Measurements from ENCODE around the gene CAMP. TPM values are rescaled to one million over a fixed set of nuclear protein-coding genes. Genes with fewer than 3 reads are reported as not detected.
"Not testable (repeated sequence)": the region's sequence is repeated elsewhere in the genome, so short reads cannot be mapped to it uniquely, and the experiment has no call there.

Gene CAMP
- total and polyA plus RNA-seq, 2 experiments from 2014 or later = not detected

GRCh38 chr3:48270306-48270705, 47.0 kb downstream of the CAMP start:
- Histone ChIP-seq H3K4me3 (no peak overlapping the region), H4K20me1 (ENCODE audit: insufficient read depth, poor library complexity, severe bottlenecking) (no peaks in the 10 kb centered on the region), H3K36me3 (replicated peaks; ENCODE audit: insufficient read depth, low read depth) (no peaks in the 10 kb centered on the region), H3K27ac (no peak overlapping the region), H3K79me2 (no peaks in the 10 kb centered on the region), H3K9me2 (replicated peaks; ENCODE audit: insufficient read depth) (no peaks in the 10 kb centered on the region), H3K9me3 (ENCODE audit: low read depth) (no peaks in the 10 kb centered on the region), H3K27me3 (no peaks in the 10 kb centered on the region), H3K4me1 (ENCODE audit: insufficient read depth) (peaks cover 7% of the 10 kb centered on the region), H3K4me2 (no peak overlapping the region), H2AFZ (no peak overlapping the region)
- no peak for DNase-seq (ENCODE audit: low spot score)
- TF ChIP-seq CTCF (IDR thresholded peaks at IDR 0.05; ENCODE audit: poor library complexity) (no peak), EZH2 (IDR thresholded peaks at IDR 0.05; ENCODE audit: borderline replicate concordance) (no peak), EZH2phosphoT487 (IDR thresholded peaks at IDR 0.05; ENCODE audit: low read depth, severe bottlenecking, unreplicated experiment) (no peak)
- WGBS (ENCODE audit: low lambda C conversion rate, missing lambda C conversion rate) = 95% methylated on average over 2 of the region's 2 CpGs

GRCh38 chr3:48271223-48271622, 47.9 kb downstream of the CAMP start:
- H4K20me1 ChIP-seq (ENCODE audit: insufficient read depth, poor library complexity, severe bottlenecking) = not testable (repeated sequence)

GRCh38 chr3:48271763-48272498, 48.6 kb downstream of the CAMP start:
- Histone ChIP-seq H3K27ac (no peak overlapping the region), H3K36me3 (replicated peaks; ENCODE audit: insufficient read depth, low read depth) (no peaks in the 10 kb centered on the region), H3K4me3 (no peak overlapping the region), H3K4me2 (no peak overlapping the region), H3K9me2 (replicated peaks; ENCODE audit: insufficient read depth) (no peaks in the 10 kb centered on the region), H2AFZ (no peak overlapping the region), H4K20me1 (ENCODE audit: insufficient read depth, poor library complexity, severe bottlenecking) (no peaks in the 10 kb centered on the region), H3K9me3 (ENCODE audit: low read depth) (no peaks in the 10 kb centered on the region), H3K79me2 (no peaks in the 10 kb centered on the region), H3K27me3 (no peaks in the 10 kb centered on the region), H3K4me1 (ENCODE audit: insufficient read depth) (peaks cover 7% of the 10 kb centered on the region)
- WGBS (ENCODE audit: low lambda C conversion rate, missing lambda C conversion rate) = 96% methylated on average over 24 of the region's 38 CpGs
- DNase-seq (ENCODE audit: low spot score) = no peak
- TF ChIP-seq EZH2 (IDR thresholded peaks at IDR 0.05; ENCODE audit: borderline replicate concordance) = no peak
- no peak for TF ChIP-seq EZH2phosphoT487 (IDR thresholded peaks at IDR 0.05; ENCODE audit: low read depth, severe bottlenecking, unreplicated experiment)
- TF ChIP-seq CTCF (IDR thresholded peaks at IDR 0.05; ENCODE audit: poor library complexity) = no peak

More at GRCh38 chr3:48271223-48271622, 47.9 kb downstream of the CAMP start:
- H3K36me3 ChIP-seq (replicated peaks; ENCODE audit: insufficient read depth, low read depth); H2AFZ ChIP-seq; H3K9me2 ChIP-seq (replicated peaks; ENCODE audit: insufficient read depth); H3K79me2 ChIP-seq; H3K4me3 ChIP-seq; DNase-seq (ENCODE audit: low spot score); H3K27me3 ChIP-seq; H3K27ac ChIP-seq; H3K4me2 ChIP-seq; H3K4me1 ChIP-seq (ENCODE audit: insufficient read depth); H3K9me3 ChIP-seq (ENCODE audit: low read depth): not testable (repeated sequence)
- 98% methylated on average over 10 of the region's 10 CpGs for WGBS (ENCODE audit: low lambda C conversion rate, missing lambda C conversion rate)

- H3K79me2 ChIP-seq = no peaks in the 10 kb centered on the region
- no peaks in the 10 kb centered on the region for H3K36me3 ChIP-seq (replicated peaks; ENCODE audit: insufficient read depth, low read depth)
- H3K9me2 ChIP-seq (replicated peaks; ENCODE audit: insufficient read depth) = no peaks in the 10 kb centered on the region
- no peaks in the 10 kb centered on the region for H3K9me3 ChIP-seq (ENCODE audit: low read depth)
- no peaks in the 10 kb centered on the region for H4K20me1 ChIP-seq (ENCODE audit: insufficient read depth, poor library complexity, severe bottlenecking)
- peak; percentile 81 for DNase-seq (ENCODE audit: low spot score)
- H3K4me2 ChIP-seq = no peak overlapping the region
- no peak overlapping the region for H2AFZ ChIP-seq
- TF ChIP-seq EZH2 (IDR thresholded peaks at IDR 0.05; ENCODE audit: borderline replicate concordance) = no peak
- TF ChIP-seq CTCF (IDR thresholded peaks at IDR 0.05; ENCODE audit: poor library complexity) = peak; percentile 82
- H3K4me3 ChIP-seq = no peak overlapping the region
- H3K4me1 ChIP-seq (ENCODE audit: insufficient read depth) = no peaks in the 10 kb centered on the region
- 13% methylated on average over 9 of the region's 9 CpGs for WGBS (ENCODE audit: low lambda C conversion rate, missing lambda C conversion rate)
- H3K27ac ChIP-seq = no peak overlapping the region
- no peaks in the 10 kb centered on the region for H3K27me3 ChIP-seq
Measured at GRCh38 chr3:48273594-48274211, 50.4 kb downstream of the CAMP start.
